Cardiac fibroblast (primary cell): ENCODE data around the gene SHB.

Source experiments
- DNase-seq, 2 donors: peaks; one replicate each; pipeline versions ENCODE4 v3.0.0 to v3.0.0-alpha.2; 2010; ENCODE audit warnings: low read depth in 2 of 2
- H3K4me3 ChIP-seq, 2 donors: replicated peaks in 1 of 2; 1 replicate in 1 of 2; 2 replicates in 1 of 2; pipeline ENCODE4 v1.5.1; 2011; ENCODE audit warnings: low read depth in 2 of 2, low read length in 2 of 2, mild to moderate bottlenecking in 2 of 2, moderate library complexity in 1 of 2
- TF ChIP-seq, protein P1 (sequence below): IDR thresholded peaks from one replicate; pipeline ENCODE4 v1.5.1; 2011; ENCODE audit warnings: low read depth, mild to moderate bottlenecking, low read length, inconsistent platforms

SHB gene

DNA sequence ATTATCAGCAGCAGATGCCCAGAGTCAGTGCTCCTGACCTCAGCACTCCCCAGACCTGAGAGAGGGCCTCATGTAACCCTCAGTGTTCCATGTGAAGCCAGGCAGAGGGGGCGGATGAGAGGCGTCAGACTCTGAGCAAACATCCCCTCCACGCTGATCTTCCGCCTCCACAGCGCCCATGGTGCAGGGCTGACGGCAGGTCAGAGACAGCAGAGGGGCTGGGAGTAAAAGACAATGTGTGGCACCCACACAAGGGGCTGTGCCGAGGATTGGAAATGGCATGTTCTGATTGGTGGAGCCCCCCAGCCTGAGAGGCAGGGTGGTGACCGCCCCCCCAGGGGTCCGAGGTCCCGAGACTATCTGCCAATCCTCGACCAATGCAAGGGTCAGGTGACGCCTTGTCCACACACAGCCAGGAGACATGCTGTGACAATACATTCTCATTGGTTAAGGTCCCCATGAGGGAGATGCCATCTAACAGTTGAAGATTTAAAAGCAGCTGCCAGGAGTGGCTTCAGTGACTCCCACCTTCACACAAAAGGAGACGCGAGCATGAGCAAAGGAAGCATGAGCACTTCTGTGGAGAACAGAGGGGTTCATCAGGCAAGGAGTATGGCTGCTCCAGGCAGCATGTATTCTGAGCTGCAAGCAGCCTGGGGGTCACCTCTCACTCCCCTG lies 145.8 kb downstream of the SHB start:
- H3K4me3 ChIP-seq: no peak overlapping the region
- TF ChIP-seq, protein P1, sequence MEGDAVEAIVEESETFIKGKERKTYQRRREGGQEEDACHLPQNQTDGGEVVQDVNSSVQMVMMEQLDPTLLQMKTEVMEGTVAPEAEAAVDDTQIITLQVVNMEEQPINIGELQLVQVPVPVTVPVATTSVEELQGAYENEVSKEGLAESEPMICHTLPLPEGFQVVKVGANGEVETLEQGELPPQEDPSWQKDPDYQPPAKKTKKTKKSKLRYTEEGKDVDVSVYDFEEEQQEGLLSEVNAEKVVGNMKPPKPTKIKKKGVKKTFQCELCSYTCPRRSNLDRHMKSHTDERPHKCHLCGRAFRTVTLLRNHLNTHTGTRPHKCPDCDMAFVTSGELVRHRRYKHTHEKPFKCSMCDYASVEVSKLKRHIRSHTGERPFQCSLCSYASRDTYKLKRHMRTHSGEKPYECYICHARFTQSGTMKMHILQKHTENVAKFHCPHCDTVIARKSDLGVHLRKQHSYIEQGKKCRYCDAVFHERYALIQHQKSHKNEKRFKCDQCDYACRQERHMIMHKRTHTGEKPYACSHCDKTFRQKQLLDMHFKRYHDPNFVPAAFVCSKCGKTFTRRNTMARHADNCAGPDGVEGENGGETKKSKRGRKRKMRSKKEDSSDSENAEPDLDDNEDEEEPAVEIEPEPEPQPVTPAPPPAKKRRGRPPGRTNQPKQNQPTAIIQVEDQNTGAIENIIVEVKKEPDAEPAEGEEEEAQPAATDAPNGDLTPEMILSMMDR: no peak
- DNase-seq: no peak

DNA sequence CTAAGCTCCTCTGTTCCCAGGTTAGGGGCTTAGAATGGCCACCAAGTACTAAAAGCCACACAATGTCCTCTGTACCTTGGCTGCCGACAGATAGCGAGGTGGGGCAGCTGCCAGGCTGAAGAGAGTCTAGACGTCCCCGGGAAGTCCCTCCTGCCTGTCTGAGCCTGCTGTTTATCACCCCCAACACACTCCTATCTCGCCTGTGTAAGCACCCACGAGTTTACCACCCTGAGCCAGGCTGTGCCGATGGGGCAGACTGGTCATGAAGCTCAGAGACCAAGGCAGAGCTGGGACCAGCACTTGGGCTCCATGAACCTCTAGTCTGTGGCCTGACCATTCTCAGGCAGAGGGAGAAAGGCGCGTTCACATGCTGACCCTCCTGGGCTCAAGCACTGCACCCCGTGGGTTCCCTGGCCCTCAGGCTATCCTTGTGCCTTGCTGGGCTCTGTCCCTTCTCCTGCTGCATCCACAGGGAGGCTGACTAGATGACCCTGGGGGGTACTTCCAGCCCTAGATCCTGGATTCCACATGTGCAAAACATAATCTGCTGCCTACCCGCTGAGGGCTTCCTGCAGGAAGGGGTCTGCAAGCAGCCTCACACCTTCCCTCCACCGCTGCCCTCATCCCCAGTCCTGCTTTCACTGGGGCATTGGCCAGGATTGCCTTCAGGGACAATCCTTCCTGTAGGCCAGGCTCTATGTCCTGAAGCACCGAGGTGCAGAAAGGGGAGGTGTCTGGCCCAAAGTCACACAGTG lies 146.5 kb downstream of the SHB start:
- no peak overlapping the region for H3K4me3 ChIP-seq

DNA sequence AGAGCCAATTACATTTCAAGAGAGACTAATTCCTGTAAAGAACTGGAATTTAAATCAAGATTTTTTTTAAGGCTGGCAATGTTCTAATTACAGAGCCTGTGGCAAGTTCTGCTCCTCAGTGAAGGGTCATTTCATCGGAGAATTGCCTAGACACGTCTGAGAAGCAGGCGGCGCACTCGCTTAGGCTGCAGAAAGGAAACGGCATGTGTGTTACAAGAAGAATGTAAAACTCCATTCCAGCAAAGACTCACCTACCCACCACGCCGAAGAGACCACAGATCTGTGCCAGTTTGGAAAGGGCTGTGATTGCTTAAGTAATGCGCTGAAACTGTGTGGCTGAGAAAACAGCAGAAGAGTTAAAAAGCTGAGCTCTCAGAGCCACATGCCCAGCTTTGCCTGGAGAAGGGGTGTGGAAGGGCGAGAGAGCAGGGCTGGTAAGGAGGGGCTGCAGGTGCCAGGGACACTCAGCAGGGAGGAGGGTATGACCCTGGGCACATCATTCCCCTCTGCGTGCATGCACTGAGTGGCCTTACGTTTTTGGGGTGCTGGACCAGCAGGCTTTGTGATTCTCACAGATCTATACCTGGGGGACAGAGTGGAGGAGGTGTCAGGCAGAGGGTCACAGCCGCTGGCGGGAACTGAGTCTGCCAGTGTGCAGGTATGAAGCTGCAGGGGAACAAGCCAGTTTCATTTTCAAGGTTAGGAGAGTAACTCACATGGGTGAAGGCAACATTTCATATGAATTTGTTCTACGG lies 147.3 kb downstream of the SHB start:
- H3K4me3 ChIP-seq: no peak overlapping the region
- TF ChIP-seq, protein P1: no peak
- DNase-seq: no peak

More for the DNA sequence above, 146.5 kb downstream of the SHB start:
- TF ChIP-seq, protein P1: no peak
- no peak for DNase-seq

DNA sequence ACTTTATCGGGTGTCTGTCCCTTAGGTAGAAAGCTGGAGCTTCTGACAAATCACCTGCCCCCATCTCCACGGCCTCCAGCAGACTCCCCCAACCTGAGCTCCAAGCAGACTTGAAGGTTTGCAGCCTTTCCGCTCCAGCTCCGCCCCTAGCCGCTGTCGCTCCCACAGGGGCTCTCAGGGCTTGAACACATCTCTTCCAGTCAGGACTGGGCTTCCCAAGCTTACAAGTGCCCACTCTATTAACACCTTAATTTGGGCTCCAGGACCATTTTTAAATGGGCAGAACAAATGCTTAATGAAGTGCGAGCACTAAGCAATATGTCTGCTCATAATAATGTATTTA lies 147.9 kb downstream of the SHB start:
- TF ChIP-seq, protein P1: no peak
- H3K4me3 ChIP-seq: no peak overlapping the region
- no peak for DNase-seq

DNA sequence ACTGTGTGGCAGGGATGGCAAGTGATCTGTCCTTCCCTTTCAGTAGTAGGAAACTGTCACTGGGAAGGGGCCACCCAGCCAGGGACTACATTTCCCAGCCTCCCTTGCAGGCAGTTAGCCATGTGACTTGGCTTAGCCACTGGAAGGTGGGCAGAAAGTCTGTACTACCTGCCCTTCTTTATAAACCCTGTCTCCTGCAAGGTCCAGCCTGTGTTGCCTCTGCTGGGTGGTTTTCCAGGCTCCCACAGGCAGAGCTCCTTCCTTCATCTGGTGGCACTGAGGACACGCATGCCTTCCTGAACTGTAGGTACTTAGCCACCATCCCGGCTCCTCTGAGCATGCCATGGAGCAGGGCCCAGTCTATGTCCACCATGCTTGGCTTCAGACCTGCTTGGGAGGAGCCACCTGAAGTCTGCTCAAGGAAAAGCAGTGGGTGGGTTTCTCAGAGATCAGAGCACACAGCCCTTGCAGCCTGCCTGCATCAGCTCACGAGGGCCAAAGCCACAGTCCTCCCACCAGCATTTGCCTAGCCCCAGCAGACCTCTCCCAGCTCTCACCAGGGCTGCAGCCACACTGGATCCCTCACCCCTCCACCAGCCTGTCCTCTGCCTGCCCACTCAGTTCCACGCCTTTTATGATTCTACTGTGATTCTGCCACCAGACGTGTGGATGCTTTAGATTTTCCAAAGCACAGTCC lies 148.4 kb downstream of the SHB start:
- DNase-seq: no peak
- H3K4me3 ChIP-seq: no peak overlapping the region
- TF ChIP-seq, protein P1: no peak

DNA sequence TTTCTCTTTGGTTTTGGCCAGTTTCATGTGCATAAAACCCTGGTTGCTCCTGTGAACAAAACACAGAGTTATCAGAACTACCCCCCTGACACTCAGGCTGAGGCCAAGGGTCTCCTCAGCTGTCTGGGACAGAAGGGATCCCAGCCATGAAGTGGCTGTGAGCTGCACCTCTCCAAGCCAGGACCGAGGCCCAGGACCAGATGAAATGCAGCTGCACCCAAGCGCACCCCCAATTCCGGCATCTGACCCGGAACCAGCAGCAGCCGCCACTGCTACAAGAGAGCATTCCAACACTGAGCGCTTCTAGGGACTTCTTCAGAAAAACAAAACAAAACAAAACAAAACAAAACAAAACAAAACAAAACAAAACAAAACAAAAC lies 149.1 kb downstream of the SHB start:
- no peak for DNase-seq
- TF ChIP-seq, protein P1: no peak
- no peak overlapping the region for H3K4me3 ChIP-seq
